Aorta (tissue), 5 donors: ENCODE data around the gene SULF2. TPM values are rescaled to one million over a fixed set of nuclear protein-coding genes. Genes with fewer than 3 reads are reported as not detected.

Experiments
- ATAC-seq: fragments of 200-7000 bp; cut with Tn5 transposase; one replicate; pipeline ENCODE4 v1.9.1; 2022; ENCODE audit warnings: moderate library complexity; ENCODE audit not compliant: low FRiP score
- DNase-seq, 2 donors: peaks; one replicate each; pipeline ENCODE4 v3.0.0-alpha.2; 2020
- H3K27ac ChIP-seq, 2 donors: one replicate each; pipeline ENCODE4 v1.5.1; 2013; ENCODE audit warnings: low read length in 2 of 2, mild to moderate bottlenecking in 2 of 2, moderate library complexity in 2 of 2, control low read depth in 1 of 2, inconsistent platforms in 1 of 2, low read depth in 1 of 2
- H3K27me3 ChIP-seq, 2 donors: one replicate each; pipeline ENCODE4 v1.6.1; 2013; ENCODE audit warnings: control low read depth in 1 of 2, low read length in 1 of 2, mild to moderate bottlenecking in 1 of 2, moderate library complexity in 1 of 2; ENCODE audit not compliant: insufficient read depth in 2 of 2, control insufficient read depth in 1 of 2
- H3K36me3 ChIP-seq, 2 donors: one replicate each; pipeline ENCODE4 v1.6.1; 2013; ENCODE audit warnings: control low read depth in 1 of 2, low read length in 1 of 2, mild to moderate bottlenecking in 1 of 2; ENCODE audit not compliant: insufficient read depth in 2 of 2, control insufficient read depth in 1 of 2
- H3K4me1 ChIP-seq, 2 donors: one replicate each; pipeline ENCODE4 v1.6.1; 2013; ENCODE audit warnings: low read length in 2 of 2, control low read depth in 1 of 2, mild to moderate bottlenecking in 1 of 2, moderate library complexity in 1 of 2; ENCODE audit not compliant: insufficient read depth in 2 of 2, control insufficient read depth in 1 of 2
- H3K4me3 ChIP-seq, 2 donors: one replicate each; pipeline ENCODE4 v1.5.1; 2013; ENCODE audit warnings: low read length in 2 of 2, control low read depth in 1 of 2, mild to moderate bottlenecking in 1 of 2
- H3K9me3 ChIP-seq: one replicate; pipeline ENCODE4 v1.6.1; 2013; ENCODE audit warnings: mild to moderate bottlenecking, low read length; ENCODE audit not compliant: control insufficient read depth
- WGBS, 2 donors: extraction: QIAGEN DNeasy Blood & Tissue Kit; methylation state at CpG; one replicate each; pipeline ENCODE4 v1.1.7; 2013; 5-methylcytosine and 5-hydroxymethylcytosine counted together
- intact Hi-C, 2 donors: fragments of 100-400 bp; cut with DNase I; formaldehyde crosslinking; loops; one replicate each; pipeline versions ENCODE4 v1.14.2 to v1.15.0; 2022
- polyA plus RNA-seq, 2 donors: library from polyadenylated mRNA; stranded (reverse); fragments of 200-250 nt; gene quantifications; one replicate each; pipeline ENCODE4 v1.2.3, GENCODE V29; 2013
- total RNA-seq, 2 donors: library from RNA; stranded (reverse); fragmentation: NEBNext Ultra II Directional; extraction: Animal tissue kit (Norgen Biotek cat#: 25700); gene quantifications; one replicate each; pipeline ENCODE4 v1.2.1, GENCODE V29; 2021
- donor health status: healthy with polysubstance abuse.
- donor health status: Bipolar disorder and iron deficiency.
- donor health status: DM: no; HTN: no; CAD: no.
- donor health status: DM: no; HTN: no; CAD: no.
- donor health status: DM: yes; HTN: yes; CAD: no.

SULF2 gene
- total and polyA plus RNA-seq, 4 donors: 17.7 to 145 (median 64.7) TPM

DNA sequence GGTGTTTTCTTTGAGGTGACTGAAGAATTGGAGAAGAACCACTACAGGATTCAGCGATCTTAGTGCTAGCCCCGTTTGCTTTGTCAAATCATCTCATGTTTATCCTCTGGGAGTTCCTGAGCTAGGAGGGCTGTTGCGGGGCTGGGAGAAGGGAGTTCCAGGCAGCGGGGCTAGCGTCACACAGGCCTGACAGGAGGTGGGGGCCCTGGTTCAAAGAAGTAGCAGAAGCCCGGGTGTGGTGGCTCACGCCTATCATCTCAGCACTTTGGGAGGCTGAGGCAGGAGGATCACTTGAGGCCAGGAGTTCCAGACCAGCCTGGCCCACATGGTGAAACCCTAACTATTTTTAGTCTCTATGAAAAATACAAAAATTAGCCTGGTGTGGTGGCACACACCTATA is 33.2 kb upstream of the SULF2 start:
- no peak for DNase-seq
- no peaks in the 10 kb centered on the region for H3K36me3 ChIP-seq
- no peak overlapping the region for H3K4me3 ChIP-seq
- 81 to 84% methylated on average over 7 of the region's 7 CpGs for WGBS, 2 donors
- peaks cover 4% of the 10 kb centered on the region for H3K9me3 ChIP-seq
- intact Hi-C loops: no loop called here
- H3K27ac ChIP-seq: no peak overlapping the region
- no peaks in the 10 kb centered on the region for H3K4me1 ChIP-seq
- ATAC-seq: no peak
- H3K27me3 ChIP-seq: no peaks in the 10 kb centered on the region

DNA sequence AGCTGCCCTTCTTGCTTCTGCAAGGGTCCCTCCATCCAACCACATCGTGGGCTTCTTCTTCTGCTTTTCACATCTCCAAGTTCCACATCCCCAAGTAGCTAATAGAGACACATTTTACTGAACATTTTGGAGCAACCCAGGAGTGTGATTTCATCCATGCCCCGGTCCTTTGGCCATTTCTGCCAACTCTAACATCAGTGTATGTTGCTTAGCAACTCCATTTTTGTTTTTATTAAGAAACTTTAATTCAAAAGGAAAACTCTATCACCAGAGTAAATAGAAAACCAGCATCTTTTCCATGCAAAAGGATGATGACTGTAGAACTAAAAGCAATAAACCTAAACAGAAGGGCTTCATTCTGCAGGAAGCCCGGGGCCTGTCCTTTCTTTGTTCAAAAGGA is 32.7 kb upstream of the SULF2 start:
- no peaks in the 10 kb centered on the region for H3K4me1 ChIP-seq
- H3K9me3 ChIP-seq: peaks cover 4% of the 10 kb centered on the region
- no peaks in the 10 kb centered on the region for H3K27me3 ChIP-seq
- intact Hi-C loops: no loop called here
- H3K27ac ChIP-seq: no peak overlapping the region
- H3K4me3 ChIP-seq: no peak overlapping the region
- DNase-seq: no peak
- ATAC-seq: no peak
- H3K36me3 ChIP-seq: no peaks in the 10 kb centered on the region
- WGBS, 2 donors: 28 to 31% methylated on average over 3 of the region's 3 CpGs

DNA sequence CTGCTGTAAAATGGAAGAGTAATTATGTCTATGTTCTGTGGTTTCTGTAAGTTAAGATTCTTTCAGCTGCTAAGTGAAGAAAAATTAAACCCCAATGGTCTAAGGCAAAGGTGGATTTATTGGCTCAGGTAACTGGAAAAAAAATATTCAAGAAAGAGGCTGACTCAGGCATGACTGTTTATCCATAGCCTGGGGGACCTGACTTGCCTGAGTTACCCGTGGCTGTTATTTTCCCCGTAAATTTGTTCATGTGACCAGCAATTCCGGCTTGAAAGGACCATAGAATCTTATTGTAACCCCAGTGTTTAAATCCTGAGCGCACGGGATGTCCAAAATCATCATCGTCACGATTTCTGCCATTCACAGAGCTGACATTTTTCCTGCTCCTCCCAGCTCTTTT is 32.3 kb upstream of the SULF2 start:
- H3K36me3 ChIP-seq: no peaks in the 10 kb centered on the region
- H3K4me3 ChIP-seq: no peak overlapping the region
- H3K4me1 ChIP-seq: no peaks in the 10 kb centered on the region
- DNase-seq (no peak), ATAC-seq (no peak)
- intact Hi-C loops: no loop called here
- peaks cover 4% of the 10 kb centered on the region for H3K9me3 ChIP-seq
- 68 to 84% methylated on average over 7 of the region's 7 CpGs for WGBS, 2 donors
- H3K27me3 ChIP-seq: no peaks in the 10 kb centered on the region
- no peak overlapping the region for H3K27ac ChIP-seq

DNA sequence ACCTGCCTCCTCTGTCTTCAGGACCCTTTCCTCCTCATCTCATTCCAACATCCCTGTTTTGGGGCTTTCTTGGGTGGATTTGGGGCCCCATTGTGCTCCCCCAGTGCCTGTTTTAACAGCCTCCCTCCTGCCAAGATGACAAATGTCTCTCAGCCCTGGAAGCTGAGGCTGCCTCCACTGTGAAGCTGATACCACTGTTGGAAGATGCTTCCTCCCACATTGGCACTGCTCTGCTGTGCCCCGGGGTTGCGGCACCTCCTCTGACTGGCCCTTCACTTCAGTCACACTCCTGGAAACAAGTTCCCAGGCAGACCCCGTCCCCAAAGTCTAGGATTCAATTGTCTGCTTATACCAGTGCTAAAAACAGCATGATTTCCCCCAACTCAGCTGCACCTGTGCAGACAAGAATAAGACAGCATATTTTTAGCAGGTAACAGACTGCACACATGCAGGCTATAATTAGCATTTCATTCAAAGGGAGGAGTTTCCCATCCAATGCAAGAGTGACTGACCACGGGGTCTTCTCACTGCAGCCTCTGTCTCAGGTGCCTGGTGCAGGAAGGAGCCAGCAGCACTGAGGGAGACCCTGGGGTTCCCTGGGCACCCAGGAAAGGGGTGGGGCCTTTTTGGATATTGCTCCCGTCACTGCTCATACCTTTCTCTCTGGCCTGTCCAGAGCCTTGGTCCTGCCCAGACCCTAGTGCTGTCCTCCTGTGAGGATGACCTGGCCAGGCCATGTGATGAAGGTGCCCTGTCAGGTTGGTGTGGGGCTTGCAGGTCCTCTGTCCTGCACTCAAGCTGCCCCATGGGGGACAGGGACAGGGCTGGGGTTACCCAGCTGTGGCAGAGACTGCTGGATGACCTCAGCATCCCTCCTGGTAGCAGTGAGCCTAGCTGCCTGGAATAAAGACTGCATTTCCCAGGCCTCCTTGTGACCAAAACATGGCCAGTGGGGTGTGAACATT is 31.5 kb upstream of the SULF2 start:
- DNase-seq (no peak), ATAC-seq (no peak)
- Histone ChIP-seq H3K27me3 (no peaks in the 10 kb centered on the region), H3K36me3 (no peaks in the 10 kb centered on the region), H3K27ac (no peak overlapping the region), H3K4me1 (no peaks in the 10 kb centered on the region), H3K4me3 (no peak overlapping the region), H3K9me3 (peaks cover 4% of the 10 kb centered on the region)
- WGBS, 2 donors: 71 to 78% methylated on average over 5 of the region's 5 CpGs
- intact Hi-C loops: no loop called here

DNA sequence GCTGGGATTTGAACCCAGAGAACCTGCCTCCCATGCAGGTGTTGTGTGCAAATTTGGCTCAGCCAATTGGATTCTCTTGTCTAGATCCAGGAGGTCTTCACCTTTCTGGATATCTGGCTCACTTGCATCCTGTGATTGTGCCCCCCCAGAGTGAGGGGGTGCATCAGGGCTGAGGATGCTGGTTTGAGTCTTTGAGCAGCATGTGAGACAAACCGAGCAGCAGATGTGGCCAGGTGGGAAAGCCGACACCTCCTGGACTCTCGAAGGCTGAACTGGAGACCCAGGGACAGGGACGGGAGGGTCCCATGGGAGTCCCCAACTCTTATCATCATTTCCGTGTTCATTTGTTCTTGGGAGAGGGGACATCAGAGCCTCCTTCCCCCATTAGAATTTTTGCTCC is 30.6 kb upstream of the SULF2 start:
- ATAC-seq (no peak), DNase-seq (no peak)
- Histone ChIP-seq H3K27me3 (no peaks in the 10 kb centered on the region), H3K4me3 (no peak overlapping the region), H3K4me1 (no peaks in the 10 kb centered on the region), H3K9me3 (peaks cover 4% of the 10 kb centered on the region), H3K36me3 (no peaks in the 10 kb centered on the region), H3K27ac (no peak overlapping the region)
- whole genome bisulfite sequencing, 2 donors: 71 to 81% methylated on average over 5 of the region's 5 CpGs
- intact Hi-C loops: no loop called here

DNA sequence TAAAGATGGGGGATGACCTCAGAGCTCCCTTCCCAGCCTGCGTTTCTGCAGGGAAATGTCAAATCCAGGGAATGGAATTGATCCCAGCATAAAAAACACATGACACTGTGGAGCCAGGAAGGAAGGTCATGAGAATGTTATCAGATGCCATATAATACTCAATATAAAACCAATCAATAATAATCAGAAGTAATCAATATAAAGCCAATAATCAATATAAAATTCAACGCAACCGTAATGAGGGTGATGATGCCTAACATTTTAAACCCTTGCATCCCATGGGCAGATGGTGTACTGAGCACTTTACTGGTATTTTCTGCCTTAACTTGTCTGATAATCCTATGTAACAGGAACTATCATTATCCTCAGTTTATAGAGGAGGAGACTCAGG is 30.1 kb upstream of the SULF2 start:
- DNase-seq (no peak), ATAC-seq (no peak)
- Histone ChIP-seq H3K4me1 (no peaks in the 10 kb centered on the region), H3K36me3 (no peaks in the 10 kb centered on the region), H3K27ac (no peak overlapping the region), H3K27me3 (no peaks in the 10 kb centered on the region), H3K4me3 (no peak overlapping the region), H3K9me3 (peaks cover 4% of the 10 kb centered on the region)
- intact Hi-C loops: no loop called here
- 85 to 87% methylated on average over 3 of the region's 3 CpGs for WGBS, 2 donors

DNA sequence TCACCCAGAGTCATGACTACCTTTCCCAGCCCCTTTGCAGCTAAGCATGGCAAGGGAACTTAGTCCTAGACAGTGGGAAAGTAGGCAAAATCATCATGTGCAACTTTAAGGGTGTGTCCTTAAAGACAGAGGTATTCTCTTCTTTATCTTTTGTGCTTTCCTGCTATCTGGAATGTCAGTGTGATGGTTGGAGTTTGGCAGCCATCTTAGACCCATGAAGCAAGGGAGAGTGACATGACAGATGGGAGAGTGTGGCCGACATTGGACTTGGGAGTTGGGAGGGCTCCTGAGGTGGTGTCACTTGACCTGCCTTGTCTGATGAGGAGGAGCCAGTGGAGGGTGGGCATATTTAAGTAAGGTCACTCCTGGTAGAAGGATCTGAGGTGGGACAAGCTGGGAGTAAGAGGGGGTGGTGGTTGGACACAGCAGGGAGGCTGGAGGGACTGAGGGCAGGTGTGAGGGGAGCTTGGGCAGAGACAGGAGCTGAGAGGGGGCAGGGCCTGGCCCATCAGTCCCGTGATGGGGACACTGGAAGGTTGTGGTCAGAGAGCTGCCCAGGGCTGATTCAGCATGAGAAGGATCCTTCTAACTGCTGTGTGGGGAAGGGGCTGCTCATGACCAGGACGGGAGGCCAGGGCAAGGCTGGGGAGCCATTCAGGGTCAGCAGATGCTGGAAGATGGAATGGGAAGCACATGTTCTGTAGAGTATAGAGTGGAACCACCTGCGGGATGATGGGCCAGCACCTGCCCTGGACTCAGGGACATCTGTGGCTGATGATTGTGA is 29.5 kb upstream of the SULF2 start:
- Histone ChIP-seq H3K9me3 (peaks cover 4% of the 10 kb centered on the region), H3K27ac (no peak overlapping the region), H3K4me3 (no peak overlapping the region), H3K4me1 (no peaks in the 10 kb centered on the region), H3K27me3 (no peaks in the 10 kb centered on the region), H3K36me3 (no peaks in the 10 kb centered on the region)
- intact Hi-C loops: no loop called here
- DNase-seq: no peak
- 84 to 88% methylated on average over 4 of the region's 4 CpGs for WGBS, 2 donors
- no peak for ATAC-seq

DNA sequence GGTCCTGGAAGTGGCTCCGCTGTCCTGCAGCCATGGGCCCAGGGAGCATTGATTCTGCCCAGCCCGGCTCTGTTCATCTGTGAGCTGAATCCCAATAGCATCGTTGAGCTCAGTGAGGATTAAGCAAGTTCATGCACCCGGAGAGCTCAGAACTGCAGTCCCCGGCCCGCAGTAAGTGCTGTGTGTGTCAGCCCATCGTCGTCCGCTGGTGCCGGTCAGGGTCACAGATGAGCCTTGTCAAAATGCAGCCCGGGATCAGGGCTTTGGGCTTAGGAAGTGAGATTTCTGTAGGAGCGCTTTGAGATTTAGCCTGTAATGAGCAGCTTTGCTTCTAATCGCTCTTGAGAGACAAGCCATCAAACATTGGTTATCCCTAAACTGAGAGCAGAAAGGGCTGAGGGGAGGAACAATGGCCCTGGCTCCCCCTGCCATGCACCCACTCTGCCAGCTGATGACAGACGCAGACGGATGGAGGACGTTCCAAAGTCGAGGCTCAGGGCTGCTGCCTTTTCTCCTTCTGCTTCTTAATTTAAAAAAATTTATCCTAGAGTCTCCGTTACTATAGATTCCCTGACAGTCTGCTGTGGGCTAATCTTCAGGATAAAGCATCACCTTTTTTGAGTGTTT is 25.6 kb upstream of the SULF2 start:
- Histone ChIP-seq H3K27me3 (no peaks in the 10 kb centered on the region), H3K27ac (no peak overlapping the region), H3K9me3 (peaks cover 4% of the 10 kb centered on the region), H3K4me3 (no peak overlapping the region), H3K36me3 (no peaks in the 10 kb centered on the region), H3K4me1 (no peaks in the 10 kb centered on the region)
- DNase-seq (no peak), ATAC-seq (peak; percentile 29)
- intact Hi-C loops: no loop called here
- 62 to 69% methylated on average over 17 to 18 of the region's 18 CpGs for WGBS, 2 donors
